ENCODE data around the gene HSPB9. TPM values are rescaled to one million over a fixed set of nuclear protein-coding genes. Genes with fewer than 3 reads are reported as not detected.
A peak's percentile ranks its signal among the peaks of the same experiment; 100 is the strongest.

Gene HSPB9
- total and polyA plus RNA-seq, 9 of the 15 experiments (the other 6 are each of a cell fraction or from before 2014, with no cell fraction given), result 0.04 to 0.16 (median 0.08) TPM; not detected in 3

- TF ChIP-seq ATF4 (CRISPR knock-in tag; IDR thresholded peaks at IDR 0.05) (no peak), HDGF (IDR thresholded peaks at IDR 0.05) (0 out of 2 replicates have a peak, but pooled peaks have one; percentile 27), MEF2A (IDR thresholded peaks at IDR 0.05; ENCODE audit: control insufficient read depth, low read depth, low read length) (no peak), HBP1 (CRISPR knock-in tag; IDR thresholded peaks at IDR 0.05) (no peak), BRF1 (IDR thresholded peaks at IDR 0.05; ENCODE audit: borderline replicate concordance, extremely low read depth, insufficient read length) (no peak), PHB (CRISPR knock-in tag; IDR thresholded peaks at IDR 0.05) (no peak), PTTG1 (tag; IDR thresholded peaks at IDR 0.05; ENCODE audit: low read depth) (no peak)
- TF ChIP-seq, protein P1, sequence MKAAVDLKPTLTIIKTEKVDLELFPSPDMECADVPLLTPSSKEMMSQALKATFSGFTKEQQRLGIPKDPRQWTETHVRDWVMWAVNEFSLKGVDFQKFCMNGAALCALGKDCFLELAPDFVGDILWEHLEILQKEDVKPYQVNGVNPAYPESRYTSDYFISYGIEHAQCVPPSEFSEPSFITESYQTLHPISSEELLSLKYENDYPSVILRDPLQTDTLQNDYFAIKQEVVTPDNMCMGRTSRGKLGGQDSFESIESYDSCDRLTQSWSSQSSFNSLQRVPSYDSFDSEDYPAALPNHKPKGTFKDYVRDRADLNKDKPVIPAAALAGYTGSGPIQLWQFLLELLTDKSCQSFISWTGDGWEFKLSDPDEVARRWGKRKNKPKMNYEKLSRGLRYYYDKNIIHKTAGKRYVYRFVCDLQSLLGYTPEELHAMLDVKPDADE (conservative IDR thresholded peaks at IDR 0.05; ENCODE audit: control insufficient read depth, low read depth, low read length), result no peak
These were observed 5.8 kb upstream of the HSPB9 start (continued) for GRCh38 chr17:42116705-42117396.
